ENCODE results near the gene PDE4D. TPM values are rescaled to one million over a fixed set of nuclear protein-coding genes. Genes with fewer than 3 reads are reported as not detected.

Gene PDE4D
- total RNA-seq, 1 experiment from 2014 or later = 2.1 TPM

DNA sequence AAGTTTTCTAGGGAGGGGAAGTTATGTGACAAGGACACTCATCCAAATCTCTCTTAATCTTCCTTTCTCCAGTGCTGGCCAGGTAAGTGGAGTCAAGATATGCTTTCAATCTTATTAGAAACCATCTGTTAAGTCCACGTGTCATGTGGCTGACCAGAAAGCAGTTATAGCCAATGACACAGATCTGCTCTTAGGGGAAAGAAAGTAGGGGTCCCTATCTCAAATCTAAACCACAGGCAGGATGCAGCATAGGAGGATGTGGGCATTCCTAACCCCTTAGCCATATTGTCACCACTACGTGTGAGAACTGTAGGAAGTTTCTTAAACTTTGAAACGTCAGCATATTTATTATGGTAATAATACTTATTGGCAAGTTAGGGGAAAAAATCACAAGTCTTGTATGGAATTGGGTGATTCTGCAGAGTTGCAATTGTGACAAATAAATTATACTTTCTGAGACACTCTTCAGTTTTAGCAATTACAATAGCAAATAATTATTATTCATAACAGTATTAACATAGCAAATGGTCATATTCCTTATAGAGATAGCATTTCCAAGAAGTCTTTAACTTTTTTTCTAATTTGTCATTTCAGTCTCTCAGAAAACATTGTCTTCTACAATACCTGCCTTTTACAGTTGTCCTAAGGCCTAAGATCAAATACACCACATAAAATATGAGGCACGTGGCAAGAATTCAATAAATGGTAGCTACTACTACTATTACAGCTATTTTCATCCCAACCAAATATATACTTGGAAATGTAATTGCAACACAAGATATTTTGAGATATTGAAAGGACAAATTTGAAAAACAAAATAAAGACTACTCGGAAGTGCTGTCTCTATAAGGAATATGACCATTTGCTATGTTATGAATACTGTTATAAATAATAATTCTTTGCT lies 236.9 kb downstream of the PDE4D start:
- Mint-ChIP-seq H3K27ac (no peak overlapping the region), H3K27me3 (ENCODE audit: low read depth) (no peaks in the 10 kb centered on the region), H3K4me3 (no peak overlapping the region), H3K36me3 (ENCODE audit: insufficient read depth in 1 of 3, low read depth in 3 of 3) (no peaks in the 10 kb centered on the region), H3K9me3 (no peaks in the 10 kb centered on the region), H3K4me1 (peaks cover 2 to 6% of the 10 kb centered on the region in 2 experiments)
- Histone ChIP-seq H4K20me1 (ENCODE audit: control insufficient read depth, insufficient read depth, insufficient read length) (no peaks in the 10 kb centered on the region), H4K8ac (replicated peaks; ENCODE audit: insufficient read length, low read depth, low read length) (no peak overlapping the region), H3K79me2 (ENCODE audit: insufficient read depth, low read length) (no peaks in the 10 kb centered on the region), H3K14ac (ENCODE audit: insufficient read depth, low read length) (no peak overlapping the region), H3K4ac (ENCODE audit: low read depth, low read length) (no peak overlapping the region), H2BK12ac (ENCODE audit: insufficient read length, low read depth, low read length) (no peak overlapping the region), H2BK15ac (ENCODE audit: low read depth, low read length) (no peak overlapping the region), H3K56ac (ENCODE audit: insufficient read length, low read depth, low read length) (no peak overlapping the region), H2BK120ac (ENCODE audit: low read depth, low read length, poor library complexity, severe bottlenecking) (no peak overlapping the region), H2AFZ (ENCODE audit: low read length) (no peak overlapping the region), H3K27ac (ENCODE audit: insufficient read length, low read depth, low read length) (no peak overlapping the region), H3K79me1 (ENCODE audit: insufficient read depth, low read depth, low read length, poor library complexity, severe bottlenecking) (no peaks in the 10 kb centered on the region), H4K91ac (ENCODE audit: insufficient read length, low read depth, low read length) (no peak overlapping the region), H3K4me2 (ENCODE audit: insufficient read depth, insufficient read length, low read length) (no peak overlapping the region), H3K9ac (ENCODE audit: extremely low read depth, insufficient read length, low read length) (no peak overlapping the region), H3K27me3 (ENCODE audit: insufficient read depth, low read length) (no peaks in the 10 kb centered on the region), H3T11ph (ENCODE audit: low read length) (no peak overlapping the region), H3K9me3 (ENCODE audit: control insufficient read depth, low read depth, low read length) (no peaks in the 10 kb centered on the region), H2BK20ac (ENCODE audit: low read depth, low read length, poor library complexity, severe bottlenecking) (no peak overlapping the region), H3K23ac (ENCODE audit: insufficient read length, low read depth, low read length) (no peak overlapping the region), H2BK5ac (ENCODE audit: insufficient read length, low read length) (no peak overlapping the region), H3K18ac (ENCODE audit: insufficient read length, low read depth, low read length) (no peak overlapping the region), H3K23me2 (ENCODE audit: insufficient read length, low read depth, low read length, poor library complexity, severe bottlenecking) (no peaks in the 10 kb centered on the region), H3K4me1 (ENCODE audit: insufficient read depth, low read length) (no peaks in the 10 kb centered on the region), H4K5ac (ENCODE audit: insufficient read length, low read depth, low read length) (no peak overlapping the region), H2AK5ac (ENCODE audit: insufficient read length, low read length) (no peak overlapping the region)
- no peak for DNase-seq
- no CpG with 5 or more reads among the region's 5 CpGs for WGBS (ENCODE audit: extremely low coverage, insufficient read length, low lambda C conversion rate)
- TF ChIP-seq, protein P1, sequence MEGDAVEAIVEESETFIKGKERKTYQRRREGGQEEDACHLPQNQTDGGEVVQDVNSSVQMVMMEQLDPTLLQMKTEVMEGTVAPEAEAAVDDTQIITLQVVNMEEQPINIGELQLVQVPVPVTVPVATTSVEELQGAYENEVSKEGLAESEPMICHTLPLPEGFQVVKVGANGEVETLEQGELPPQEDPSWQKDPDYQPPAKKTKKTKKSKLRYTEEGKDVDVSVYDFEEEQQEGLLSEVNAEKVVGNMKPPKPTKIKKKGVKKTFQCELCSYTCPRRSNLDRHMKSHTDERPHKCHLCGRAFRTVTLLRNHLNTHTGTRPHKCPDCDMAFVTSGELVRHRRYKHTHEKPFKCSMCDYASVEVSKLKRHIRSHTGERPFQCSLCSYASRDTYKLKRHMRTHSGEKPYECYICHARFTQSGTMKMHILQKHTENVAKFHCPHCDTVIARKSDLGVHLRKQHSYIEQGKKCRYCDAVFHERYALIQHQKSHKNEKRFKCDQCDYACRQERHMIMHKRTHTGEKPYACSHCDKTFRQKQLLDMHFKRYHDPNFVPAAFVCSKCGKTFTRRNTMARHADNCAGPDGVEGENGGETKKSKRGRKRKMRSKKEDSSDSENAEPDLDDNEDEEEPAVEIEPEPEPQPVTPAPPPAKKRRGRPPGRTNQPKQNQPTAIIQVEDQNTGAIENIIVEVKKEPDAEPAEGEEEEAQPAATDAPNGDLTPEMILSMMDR (conservative IDR thresholded peaks at IDR 0.05) = no peak
